Measurements from ENCODE around the gene HTRA3.

Gene HTRA3

GRCh38 chr4:8259743-8260430 lies 9.7 kb upstream of the HTRA3 start:
- Histone ChIP-seq H3K4me1 (ENCODE audit: control insufficient read depth in 2 of 2, insufficient read depth in 2 of 2, low read length in 2 of 2) (peaks cover 0 to 3% of the 10 kb centered on the region in 2 donors), H3K36me3 (ENCODE audit: control insufficient read depth in 2 of 2, insufficient read depth in 2 of 2, low read length in 2 of 2) (no peaks in the 10 kb centered on the region), H3K27me3 (ENCODE audit: control insufficient read depth in 2 of 2, insufficient read depth in 2 of 2, low read length in 2 of 2) (no peaks in the 10 kb centered on the region), H3K27ac (ENCODE audit: low read depth in 2 of 2, low read length in 2 of 2) (no peak overlapping the region), H3K9me3 (ENCODE audit: control insufficient read depth in 2 of 2, low read length in 2 of 2) (no peaks in the 10 kb centered on the region), H3K9ac (ENCODE audit: low read depth in 1 of 2, low read length in 2 of 2) (no peak overlapping the region), H3K4me3 (ENCODE audit: low read length in 2 of 2) (no peak overlapping the region)

GRCh38 chr4:8260656-8261111 lies 8.9 kb upstream of the HTRA3 start:
- H3K27me3 ChIP-seq (ENCODE audit: control insufficient read depth in 2 of 2, insufficient read depth in 2 of 2, low read length in 2 of 2) = no peaks in the 10 kb centered on the region
- no peaks in the 10 kb centered on the region for H3K36me3 ChIP-seq (ENCODE audit: control insufficient read depth in 2 of 2, insufficient read depth in 2 of 2, low read length in 2 of 2)
- H3K27ac ChIP-seq (ENCODE audit: low read depth in 2 of 2, low read length in 2 of 2) = no peak overlapping the region
- no peak overlapping the region for H3K4me3 ChIP-seq (ENCODE audit: low read length in 2 of 2)
- no peaks in the 10 kb centered on the region for H3K9me3 ChIP-seq (ENCODE audit: control insufficient read depth in 2 of 2, low read length in 2 of 2)
- H3K4me1 ChIP-seq (ENCODE audit: control insufficient read depth in 2 of 2, insufficient read depth in 2 of 2, low read length in 2 of 2) = peaks cover 0 to 3% of the 10 kb centered on the region in 2 donors
- H3K9ac ChIP-seq (ENCODE audit: low read depth in 1 of 2, low read length in 2 of 2) = no peak overlapping the region

- no peaks in the 10 kb centered on the region for H3K9me3 ChIP-seq (ENCODE audit: control insufficient read depth in 2 of 2, low read length in 2 of 2)
- no peaks in the 10 kb centered on the region for H3K27me3 ChIP-seq (ENCODE audit: control insufficient read depth in 2 of 2, insufficient read depth in 2 of 2, low read length in 2 of 2)
- H3K4me1 ChIP-seq (ENCODE audit: control insufficient read depth in 2 of 2, insufficient read depth in 2 of 2, low read length in 2 of 2) = peaks cover 0 to 5% of the 10 kb centered on the region in 2 donors
- H3K4me3 ChIP-seq (ENCODE audit: low read length in 2 of 2) = no peak overlapping the region
- no peak overlapping the region for H3K9ac ChIP-seq (ENCODE audit: low read depth in 1 of 2, low read length in 2 of 2)
- H3K27ac ChIP-seq (ENCODE audit: low read depth in 2 of 2, low read length in 2 of 2) = no peak overlapping the region
- no peaks in the 10 kb centered on the region for H3K36me3 ChIP-seq (ENCODE audit: control insufficient read depth in 2 of 2, insufficient read depth in 2 of 2, low read length in 2 of 2)
Measured at GRCh38 chr4:8261851-8262535, 7.6 kb upstream of the HTRA3 start.

- H3K4me1 ChIP-seq (ENCODE audit: control insufficient read depth in 2 of 2, insufficient read depth in 2 of 2, low read length in 2 of 2) = peaks cover 0 to 9% of the 10 kb centered on the region in 2 donors
- no peaks in the 10 kb centered on the region for H3K9me3 ChIP-seq (ENCODE audit: control insufficient read depth in 2 of 2, low read length in 2 of 2)
- H3K4me3 ChIP-seq (ENCODE audit: low read length in 2 of 2) = no peak overlapping the region
- H3K36me3 ChIP-seq (ENCODE audit: control insufficient read depth in 2 of 2, insufficient read depth in 2 of 2, low read length in 2 of 2) = no peaks in the 10 kb centered on the region
- no peak overlapping the region for H3K27ac ChIP-seq (ENCODE audit: low read depth in 2 of 2, low read length in 2 of 2)
- H3K9ac ChIP-seq (ENCODE audit: low read depth in 1 of 2, low read length in 2 of 2) = no peak overlapping the region
- H3K27me3 ChIP-seq (ENCODE audit: control insufficient read depth in 2 of 2, insufficient read depth in 2 of 2, low read length in 2 of 2) = no peaks in the 10 kb centered on the region
Measured at GRCh38 chr4:8262637-8263322, 6.8 kb upstream of the HTRA3 start.

DNA sequence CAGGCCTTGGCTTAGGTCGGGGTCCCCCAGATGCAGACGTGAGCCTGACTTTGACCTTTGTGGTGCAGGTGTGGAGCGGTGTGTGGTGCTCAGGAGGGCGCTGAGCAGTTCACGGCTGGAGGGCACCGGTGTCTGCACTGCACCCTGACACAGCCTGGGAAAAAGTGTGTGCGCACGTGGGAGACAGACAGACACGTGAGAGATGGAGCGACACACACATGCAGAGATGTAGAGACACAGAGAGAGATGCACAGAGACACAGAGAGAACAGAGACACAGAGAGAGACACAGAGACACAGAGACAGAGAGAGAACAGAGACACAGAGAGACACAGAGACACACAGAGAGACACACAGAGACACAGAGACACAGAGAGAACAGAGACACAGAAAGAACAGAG lies 6.2 kb upstream of the HTRA3 start:
- Histone ChIP-seq H3K4me1 (ENCODE audit: control insufficient read depth in 2 of 2, insufficient read depth in 2 of 2, low read length in 2 of 2) (peaks cover 0 to 9% of the 10 kb centered on the region in 2 donors), H3K9me3 (ENCODE audit: control insufficient read depth in 2 of 2, low read length in 2 of 2) (no peaks in the 10 kb centered on the region), H3K27me3 (ENCODE audit: control insufficient read depth in 2 of 2, insufficient read depth in 2 of 2, low read length in 2 of 2) (no peaks in the 10 kb centered on the region), H3K4me3 (ENCODE audit: low read length in 2 of 2) (no peak overlapping the region), H3K27ac (ENCODE audit: low read depth in 2 of 2, low read length in 2 of 2) (no peak overlapping the region), H3K9ac (ENCODE audit: low read depth in 1 of 2, low read length in 2 of 2) (no peak overlapping the region), H3K36me3 (ENCODE audit: control insufficient read depth in 2 of 2, insufficient read depth in 2 of 2, low read length in 2 of 2) (no peaks in the 10 kb centered on the region)

DNA sequence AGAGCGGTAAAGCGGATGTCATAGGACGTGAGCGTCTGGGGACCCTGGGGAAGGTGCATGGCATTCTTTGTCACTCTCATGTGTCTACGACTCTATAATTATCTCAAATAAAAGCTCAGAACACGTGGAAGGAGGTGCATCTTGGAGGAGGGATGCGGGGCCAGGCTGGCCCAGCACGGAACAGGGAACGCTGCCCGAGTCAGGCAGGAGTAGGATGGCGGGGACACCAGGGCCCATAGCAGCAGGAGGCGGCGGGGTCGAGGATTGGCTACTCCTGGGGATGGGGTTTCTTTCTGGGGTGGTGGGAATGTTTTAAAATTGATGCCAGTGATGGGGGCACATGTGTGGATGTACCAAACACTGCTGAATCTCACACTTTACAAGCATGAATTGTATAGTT lies 5.4 kb upstream of the HTRA3 start:
- Histone ChIP-seq H3K27me3 (ENCODE audit: control insufficient read depth in 2 of 2, insufficient read depth in 2 of 2, low read length in 2 of 2) (peaks cover 0 to 4% of the 10 kb centered on the region in 2 donors), H3K9me3 (ENCODE audit: control insufficient read depth in 2 of 2, low read length in 2 of 2) (no peaks in the 10 kb centered on the region), H3K27ac (ENCODE audit: low read depth in 2 of 2, low read length in 2 of 2) (no peak overlapping the region), H3K9ac (ENCODE audit: low read depth in 1 of 2, low read length in 2 of 2) (no peak overlapping the region), H3K36me3 (ENCODE audit: control insufficient read depth in 2 of 2, insufficient read depth in 2 of 2, low read length in 2 of 2) (no peaks in the 10 kb centered on the region), H3K4me3 (ENCODE audit: low read length in 2 of 2) (no peak overlapping the region), H3K4me1 (ENCODE audit: control insufficient read depth in 2 of 2, insufficient read depth in 2 of 2, low read length in 2 of 2) (peaks cover 0 to 9% of the 10 kb centered on the region in 2 donors)

- no peaks in the 10 kb centered on the region for H3K36me3 ChIP-seq (ENCODE audit: control insufficient read depth in 2 of 2, insufficient read depth in 2 of 2, low read length in 2 of 2)
- no peak overlapping the region for H3K9ac ChIP-seq (ENCODE audit: low read depth in 1 of 2, low read length in 2 of 2)
- peaks cover 0 to 6% of the 10 kb centered on the region in 2 donors for H3K4me1 ChIP-seq (ENCODE audit: control insufficient read depth in 2 of 2, insufficient read depth in 2 of 2, low read length in 2 of 2)
- no peaks in the 10 kb centered on the region for H3K9me3 ChIP-seq (ENCODE audit: control insufficient read depth in 2 of 2, low read length in 2 of 2)
- H3K27me3 ChIP-seq (ENCODE audit: control insufficient read depth in 2 of 2, insufficient read depth in 2 of 2, low read length in 2 of 2) = peaks cover 0 to 4% of the 10 kb centered on the region in 2 donors
- H3K27ac ChIP-seq (ENCODE audit: low read depth in 2 of 2, low read length in 2 of 2) = no peak overlapping the region
- no peak overlapping the region for H3K4me3 ChIP-seq (ENCODE audit: low read length in 2 of 2)
Measured at GRCh38 chr4:8265171-8265929, 4.2 kb upstream of the HTRA3 start.

GRCh38 chr4:8266088-8266487 lies 3.5 kb upstream of the HTRA3 start:
- H3K27ac ChIP-seq (ENCODE audit: low read depth in 2 of 2, low read length in 2 of 2) = no peak overlapping the region

GRCh38 chr4:8266508-8266907 lies 3.0 kb upstream of the HTRA3 start:
- Histone ChIP-seq H3K4me1 (ENCODE audit: control insufficient read depth in 2 of 2, insufficient read depth in 2 of 2, low read length in 2 of 2) (peaks cover 0 to 6% of the 10 kb centered on the region in 2 donors), H3K4me3 (ENCODE audit: low read length in 2 of 2) (no peak overlapping the region), H3K9me3 (ENCODE audit: control insufficient read depth in 2 of 2, low read length in 2 of 2) (no peaks in the 10 kb centered on the region), H3K27me3 (ENCODE audit: control insufficient read depth in 2 of 2, insufficient read depth in 2 of 2, low read length in 2 of 2) (peaks cover 0 to 4% of the 10 kb centered on the region in 2 donors), H3K36me3 (ENCODE audit: control insufficient read depth in 2 of 2, insufficient read depth in 2 of 2, low read length in 2 of 2) (no peaks in the 10 kb centered on the region), H3K27ac (ENCODE audit: low read depth in 2 of 2, low read length in 2 of 2) (no peak overlapping the region), H3K9ac (ENCODE audit: low read depth in 1 of 2, low read length in 2 of 2) (no peak overlapping the region)

More at GRCh38 chr4:8266088-8266487, 3.5 kb upstream of the HTRA3 start:
- H3K9ac ChIP-seq (ENCODE audit: low read depth in 1 of 2, low read length in 2 of 2) = no peak overlapping the region
- peaks cover 0 to 6% of the 10 kb centered on the region in 2 donors for H3K4me1 ChIP-seq (ENCODE audit: control insufficient read depth in 2 of 2, insufficient read depth in 2 of 2, low read length in 2 of 2)
- H3K27me3 ChIP-seq (ENCODE audit: control insufficient read depth in 2 of 2, insufficient read depth in 2 of 2, low read length in 2 of 2) = peaks cover 0 to 4% of the 10 kb centered on the region in 2 donors
- no peak overlapping the region for H3K4me3 ChIP-seq (ENCODE audit: low read length in 2 of 2)
- H3K9me3 ChIP-seq (ENCODE audit: control insufficient read depth in 2 of 2, low read length in 2 of 2) = no peaks in the 10 kb centered on the region
- H3K36me3 ChIP-seq (ENCODE audit: control insufficient read depth in 2 of 2, insufficient read depth in 2 of 2, low read length in 2 of 2) = no peaks in the 10 kb centered on the region

Measured in mucosa of rectum (tissue), 2 donors.